Calu3 (cell line): Measurements from ENCODE around the gene ATG9B. TPM values are rescaled to one million over a fixed set of nuclear protein-coding genes. Genes with fewer than 3 reads are reported as not detected.

ENCODE experiments used
- BruUV-seq: library from RNA; stranded (reverse); fragments of 400-500 nt; replicated peaks from 2 replicates; lab custom pipeline; 2021; lab: Mats Ljungman, UMichigan
- CTCF ChIA-PET: fragments of 300-600 bp; sonication (Branson Sonifier 250); formaldehyde crosslinking; loops from one replicate; lab custom pipeline; 2022; ENCODE audit warnings: antibody characterized with exemption; lab: Charles Lee
- DNase-seq: peaks from one replicate; pipeline ENCODE4 v3.0.0; 2022
- H3K27ac Mint-ChIP-seq: one replicate; pipeline ENCODE4 v1.8.0; 2022; ENCODE audit warnings: mixed read lengths; ENCODE audit not compliant: unreplicated experiment
- H3K27me3 Mint-ChIP-seq: one replicate; pipeline ENCODE4 v1.8.0; 2022; ENCODE audit warnings: mixed read lengths; ENCODE audit not compliant: unreplicated experiment
- H3K36me3 Mint-ChIP-seq: one replicate; pipeline ENCODE4 v1.8.0; 2022; ENCODE audit warnings: mild to moderate bottlenecking, moderate library complexity, mixed read lengths; ENCODE audit not compliant: insufficient read depth, unreplicated experiment
- H3K4me1 Mint-ChIP-seq: one replicate; pipeline ENCODE4 v1.8.0; 2022; ENCODE audit warnings: mild to moderate bottlenecking, low read depth, mixed read lengths; ENCODE audit not compliant: unreplicated experiment
- H3K4me3 Mint-ChIP-seq: one replicate; pipeline ENCODE4 v1.8.0; 2022; ENCODE audit warnings: mild to moderate bottlenecking, low read depth, moderate library complexity, mixed read lengths; ENCODE audit not compliant: unreplicated experiment
- H3K9me3 Mint-ChIP-seq: one replicate; pipeline ENCODE4 v1.8.0; 2022; ENCODE audit warnings: low read depth, mixed read lengths; ENCODE audit not compliant: unreplicated experiment
- intact Hi-C: fragments of 100-400 bp; cut with micrococcal nuclease; formaldehyde crosslinking; loops from one replicate; pipeline ENCODE4 v1.10.0; 2022; ENCODE audit not compliant: unreplicated experiment
- total RNA-seq: library from RNA; stranded (reverse); gene quantifications from 2 replicates; pipeline ENCODE4 v1.2.3, GENCODE V29; 2022
- TF ChIP-seq, protein P1 (sequence below): fragments of 200-600 bp; IDR thresholded peaks from one replicate; pipeline ENCODE4 v1.8.0; 2022; ENCODE audit warnings: antibody characterized with exemption; ENCODE audit not compliant: unreplicated experiment

ATG9B gene
- total RNA-seq, 1 experiment from 2014 or later: 7.9 TPM

DNA sequence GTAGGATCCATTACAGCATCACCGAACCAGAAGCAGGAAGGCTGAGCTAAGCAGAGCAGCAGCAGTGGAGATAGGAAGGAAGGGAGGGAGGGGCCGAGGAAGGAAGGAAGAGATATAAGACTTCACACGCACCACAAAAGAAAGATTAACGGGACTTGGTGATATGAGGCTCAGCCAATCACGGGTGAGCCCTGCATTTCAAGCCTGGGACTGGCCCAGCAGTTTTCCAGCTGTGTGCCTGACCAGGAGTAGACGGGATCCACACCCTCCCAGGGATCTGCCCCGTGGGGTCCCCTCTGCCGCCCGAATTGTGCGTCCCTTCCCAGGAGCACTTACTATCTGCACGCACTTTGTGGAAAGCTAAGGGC, 16.2 kb downstream of the ATG9B start:
- TF ChIP-seq, protein P1, sequence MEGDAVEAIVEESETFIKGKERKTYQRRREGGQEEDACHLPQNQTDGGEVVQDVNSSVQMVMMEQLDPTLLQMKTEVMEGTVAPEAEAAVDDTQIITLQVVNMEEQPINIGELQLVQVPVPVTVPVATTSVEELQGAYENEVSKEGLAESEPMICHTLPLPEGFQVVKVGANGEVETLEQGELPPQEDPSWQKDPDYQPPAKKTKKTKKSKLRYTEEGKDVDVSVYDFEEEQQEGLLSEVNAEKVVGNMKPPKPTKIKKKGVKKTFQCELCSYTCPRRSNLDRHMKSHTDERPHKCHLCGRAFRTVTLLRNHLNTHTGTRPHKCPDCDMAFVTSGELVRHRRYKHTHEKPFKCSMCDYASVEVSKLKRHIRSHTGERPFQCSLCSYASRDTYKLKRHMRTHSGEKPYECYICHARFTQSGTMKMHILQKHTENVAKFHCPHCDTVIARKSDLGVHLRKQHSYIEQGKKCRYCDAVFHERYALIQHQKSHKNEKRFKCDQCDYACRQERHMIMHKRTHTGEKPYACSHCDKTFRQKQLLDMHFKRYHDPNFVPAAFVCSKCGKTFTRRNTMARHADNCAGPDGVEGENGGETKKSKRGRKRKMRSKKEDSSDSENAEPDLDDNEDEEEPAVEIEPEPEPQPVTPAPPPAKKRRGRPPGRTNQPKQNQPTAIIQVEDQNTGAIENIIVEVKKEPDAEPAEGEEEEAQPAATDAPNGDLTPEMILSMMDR: no peak
- intact Hi-C loops: loop anchor here (10.0 kb wide), 1 partner anchor 233 kb away; no protein-coding TSS in a partner anchor
- Mint-ChIP-seq H3K27ac (no peak overlapping the region), H3K4me1 (peaks cover 19% of the 10 kb centered on the region), H3K27me3 (peaks cover 13% of the 10 kb centered on the region), H3K4me3 (peak overlapping the region; percentile 30), H3K9me3 (no peaks in the 10 kb centered on the region), H3K36me3 (no peaks in the 10 kb centered on the region)
- DNase-seq: no peak
- CTCF ChIA-PET: interaction anchor here (1.6 kb wide), 1 partner anchor 20 kb away, joined by 4 read pairs; the partner anchor contains the start of gene ABCB8
- no TSS peak for BruUV-seq

DNA sequence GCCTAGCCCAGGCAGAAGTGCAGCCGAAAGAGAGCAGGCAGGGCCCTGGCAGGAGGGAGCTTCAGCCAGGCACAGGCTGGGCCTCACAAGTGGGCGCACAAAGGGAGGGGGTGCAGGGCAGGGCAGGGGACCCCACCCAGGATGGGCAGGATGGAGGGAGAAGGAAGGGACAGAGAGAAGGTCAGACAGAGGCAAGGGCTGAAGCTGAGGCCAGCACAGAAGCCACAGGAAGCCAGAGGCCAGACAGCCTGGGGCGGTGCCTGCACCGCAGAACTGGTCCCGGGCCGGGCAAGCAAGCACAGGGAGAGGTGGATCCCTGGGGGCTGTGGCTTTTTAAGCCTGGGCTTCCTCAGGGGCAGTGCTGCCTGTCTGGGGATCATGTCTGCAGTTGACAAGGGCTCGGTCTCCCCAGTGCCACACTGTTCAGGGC, 16.8 kb downstream of the ATG9B start:
- H3K27ac Mint-ChIP-seq: no peak overlapping the region
- H3K9me3 Mint-ChIP-seq: no peaks in the 10 kb centered on the region
- intact Hi-C loops: loop anchor here (10.0 kb wide), 1 partner anchor 233 kb away; no protein-coding TSS in a partner anchor
- CTCF ChIA-PET: interaction anchor here (1.6 kb wide), 1 partner anchor 21 kb away, joined by 4 read pairs; the partner anchor contains the start of gene ABCB8
- no peak for DNase-seq
- H3K4me3 Mint-ChIP-seq: no peak overlapping the region
- TF ChIP-seq, protein P1: no peak
- no peaks in the 10 kb centered on the region for H3K36me3 Mint-ChIP-seq
- BruUV-seq: no TSS peak
- H3K4me1 Mint-ChIP-seq: peaks cover 15% of the 10 kb centered on the region
- peaks cover 13% of the 10 kb centered on the region for H3K27me3 Mint-ChIP-seq

- peaks cover 9% of the 10 kb centered on the region for H3K4me1 Mint-ChIP-seq
- H3K36me3 Mint-ChIP-seq: no peaks in the 10 kb centered on the region
- no peak overlapping the region for H3K4me3 Mint-ChIP-seq
- TF ChIP-seq, protein P1: no peak
- no peak for DNase-seq
- H3K27me3 Mint-ChIP-seq: peaks cover 13% of the 10 kb centered on the region
- H3K9me3 Mint-ChIP-seq: no peaks in the 10 kb centered on the region
- BruUV-seq: no TSS peak
- CTCF ChIA-PET: no interaction called here
- intact Hi-C loops: loop anchor here (10.0 kb wide), 1 partner anchor 232 kb away; no protein-coding TSS in a partner anchor
- no peak overlapping the region for H3K27ac Mint-ChIP-seq
Observed at GRCh38 chr7:151006590-151007300, 17.5 kb downstream of the ATG9B start.

DNA sequence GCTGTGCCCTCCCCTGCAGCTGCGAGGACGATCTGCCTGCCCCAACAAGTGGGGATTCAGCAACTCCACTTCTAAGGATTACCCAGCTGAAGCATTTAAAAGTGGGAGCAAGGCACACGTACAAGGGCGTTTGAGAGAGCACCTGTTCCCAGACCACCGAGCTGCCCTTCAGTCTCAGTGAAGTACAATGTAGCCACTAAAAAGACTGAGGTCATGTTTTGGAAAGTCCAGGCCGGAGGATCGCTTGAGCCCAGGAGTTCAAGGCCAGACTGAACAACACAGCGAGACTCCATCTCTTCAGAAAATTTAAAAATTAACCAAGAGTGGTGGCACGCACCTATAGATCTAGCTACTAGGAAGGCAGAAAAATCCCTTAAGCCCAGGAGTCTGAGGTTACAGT, 18.7 kb downstream of the ATG9B start:
- Mint-ChIP-seq H3K9me3 (no peaks in the 10 kb centered on the region), H3K4me1 (peaks cover 9% of the 10 kb centered on the region), H3K4me3 (no peak overlapping the region), H3K27me3 (peaks cover 13% of the 10 kb centered on the region), H3K36me3 (no peaks in the 10 kb centered on the region), H3K27ac (no peak overlapping the region)
- CTCF ChIA-PET: no interaction called here
- TF ChIP-seq, protein P1: no peak
- BruUV-seq: no TSS peak
- no peak for DNase-seq
- intact Hi-C loops: loop anchor here (10.0 kb wide), 1 partner anchor 231 kb away; no protein-coding TSS in a partner anchor
